HG03135 (cell line): ENCODE measurements around the gene LTBP1.
"Not testable (repeated sequence)": the region's sequence is repeated elsewhere in the genome, so short reads cannot be mapped to it uniquely, and the experiment has no call there.

Experiments used
- ATAC-seq: cut with Tn5 transposase; IDR thresholded peaks from one replicate; pipeline ENCODE4 v1.9.1; 2021; ENCODE audit warnings: mild to moderate bottlenecking, moderate library complexity; ENCODE audit not compliant: unreplicated experiment

The LTBP1 gene

GRCh38 chr2:33214857-33215256, 268.1 kb downstream of the LTBP1 start:
- ATAC-seq, result no peak

DNA sequence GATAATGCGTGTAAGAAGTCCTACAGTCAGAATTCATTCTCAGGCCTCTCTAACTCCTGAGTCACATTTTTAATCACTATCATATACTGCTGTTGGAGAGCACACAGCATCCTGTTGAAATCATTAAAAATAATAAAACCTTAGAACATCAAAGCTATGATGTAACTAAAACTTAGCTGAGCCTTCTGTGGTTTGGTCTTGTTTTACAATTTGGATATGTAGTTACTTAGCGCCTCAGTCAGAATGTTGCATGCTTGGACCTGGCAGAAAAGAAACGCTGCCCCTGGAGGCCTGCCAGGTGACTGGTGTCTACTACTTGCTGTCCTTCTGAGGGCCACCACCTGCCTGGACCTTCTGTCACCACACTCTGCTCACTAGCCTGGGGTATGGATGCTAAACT, 268.5 kb downstream of the LTBP1 start:
- ATAC-seq, result no peak

GRCh38 chr2:33215983-33216382, 269.2 kb downstream of the LTBP1 start:
- ATAC-seq, result no peak

DNA sequence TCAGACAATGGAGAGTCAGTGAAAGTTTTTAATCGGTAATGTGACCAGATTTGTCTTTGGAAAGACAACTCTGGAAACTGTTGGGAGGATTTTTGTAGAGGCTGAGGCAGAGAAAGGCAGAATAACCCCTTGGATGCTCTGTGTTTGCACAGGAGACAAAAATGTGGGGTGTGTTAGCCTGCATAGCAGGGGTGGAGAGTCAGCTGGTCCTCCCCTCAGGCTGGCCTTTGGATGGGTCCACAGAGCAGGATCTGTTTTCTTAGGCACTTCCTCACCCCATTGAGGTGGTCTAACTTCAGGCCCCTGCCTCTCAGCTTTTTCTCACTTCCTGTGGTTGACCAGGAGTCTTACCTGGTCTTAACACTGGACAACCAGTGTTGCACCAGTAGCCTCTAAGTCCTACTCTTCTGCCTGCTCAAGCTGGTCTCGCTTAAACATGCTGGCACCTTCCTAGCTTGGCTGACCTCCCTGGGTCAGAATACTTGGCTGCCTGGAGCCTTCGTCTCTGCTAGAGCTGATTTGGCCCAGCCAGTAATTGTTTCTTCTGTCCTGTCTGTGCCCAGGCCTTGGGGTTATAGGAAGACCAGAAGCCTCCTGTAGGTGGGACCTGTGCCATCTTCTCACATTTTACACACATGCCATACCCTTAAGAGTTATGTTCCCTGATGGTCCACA, 269.9 kb downstream of the LTBP1 start:
- ATAC-seq, result no peak

DNA sequence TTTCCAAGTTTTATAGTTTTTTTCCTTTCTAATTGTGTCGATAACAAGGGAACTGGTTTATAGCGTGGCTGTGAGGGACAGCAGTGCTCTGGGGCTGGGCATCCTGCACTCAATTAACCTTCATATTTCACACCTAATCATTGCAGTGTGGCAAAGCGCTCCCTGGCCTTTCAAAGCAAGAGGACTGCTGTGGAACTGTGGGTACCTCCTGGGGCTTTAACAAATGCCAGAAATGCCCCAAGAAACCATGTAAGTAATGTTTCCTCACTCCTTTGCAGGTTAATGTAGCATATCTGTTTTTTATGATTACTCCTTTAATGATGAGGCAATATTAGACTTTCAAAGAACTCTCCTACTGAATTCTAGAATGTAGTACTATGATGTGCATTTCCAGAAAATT, 270.7 kb downstream of the LTBP1 start:
- no peak for ATAC-seq

DNA sequence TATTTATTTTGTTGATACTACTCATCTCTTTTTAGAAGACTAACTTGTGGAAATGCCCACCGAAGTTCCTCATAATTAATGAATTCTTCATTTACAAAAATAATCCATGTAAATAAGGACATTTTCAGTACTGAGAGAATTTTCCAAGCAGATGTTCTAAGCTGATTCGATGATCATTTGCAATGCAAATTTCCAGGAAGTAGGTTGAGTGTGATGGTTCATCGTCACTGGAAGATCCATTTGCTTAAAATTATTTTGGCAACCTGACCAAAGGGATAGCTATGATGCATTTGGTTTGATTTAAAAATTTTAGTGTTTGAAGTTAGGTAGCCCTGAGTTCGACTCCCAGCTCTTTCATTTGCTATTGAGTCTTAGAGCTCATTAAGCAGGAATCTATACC, 272.4 kb downstream of the LTBP1 start:
- no peak for ATAC-seq

- ATAC-seq, result no peak
Observed at GRCh38 chr2:33219850-33220275, 273.1 kb downstream of the LTBP1 start.

- ATAC-seq, result no peak
Observed at GRCh38 chr2:33220533-33220932, 273.8 kb downstream of the LTBP1 start.

GRCh38 chr2:33221046-33221784, 274.5 kb downstream of the LTBP1 start:
- ATAC-seq, result no peak

- ATAC-seq, result no peak
Observed at GRCh38 chr2:33222309-33222708, 275.6 kb downstream of the LTBP1 start.

- no peak for ATAC-seq
Observed at GRCh38 chr2:33223856-33224255, 277.1 kb downstream of the LTBP1 start.

DNA sequence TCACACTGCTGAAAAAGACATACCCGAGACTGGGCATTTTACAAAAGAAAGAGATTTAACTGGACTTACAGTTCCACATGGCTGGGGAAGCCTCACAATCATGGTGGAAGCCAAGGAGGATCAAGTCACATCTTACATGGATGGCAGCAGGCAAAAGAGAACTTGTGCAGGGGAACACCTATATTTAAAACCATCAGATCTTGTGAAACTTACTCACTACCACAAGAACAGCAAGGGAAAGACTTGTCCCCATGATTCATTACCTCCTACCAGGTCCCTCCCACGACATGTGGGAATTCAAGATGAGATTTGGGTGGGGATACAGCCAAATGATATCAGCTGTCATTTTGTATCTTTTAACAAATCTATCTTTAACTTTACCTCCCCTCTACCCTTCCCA, 278.6 kb downstream of the LTBP1 start:
- no peak for ATAC-seq

DNA sequence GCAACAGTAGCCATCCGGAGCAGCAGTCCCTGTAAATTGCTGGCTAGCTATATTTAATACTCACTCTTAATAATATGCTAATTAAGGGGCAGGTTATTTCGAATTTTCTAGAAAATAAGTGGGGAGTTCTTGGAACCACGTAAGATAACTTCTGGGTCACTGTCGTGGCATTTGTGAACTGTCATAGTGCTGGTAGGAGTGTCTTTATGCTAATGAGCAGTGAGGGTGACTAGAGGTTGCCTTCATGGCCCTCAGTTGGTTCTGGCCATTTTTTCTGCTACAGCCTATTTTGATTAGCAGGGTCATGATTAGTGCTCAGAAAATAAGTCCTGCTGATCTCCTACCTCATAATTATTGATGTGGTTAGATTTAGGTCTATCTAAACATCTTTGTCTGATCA, 279.8 kb downstream of the LTBP1 start:
- no peak for ATAC-seq

DNA sequence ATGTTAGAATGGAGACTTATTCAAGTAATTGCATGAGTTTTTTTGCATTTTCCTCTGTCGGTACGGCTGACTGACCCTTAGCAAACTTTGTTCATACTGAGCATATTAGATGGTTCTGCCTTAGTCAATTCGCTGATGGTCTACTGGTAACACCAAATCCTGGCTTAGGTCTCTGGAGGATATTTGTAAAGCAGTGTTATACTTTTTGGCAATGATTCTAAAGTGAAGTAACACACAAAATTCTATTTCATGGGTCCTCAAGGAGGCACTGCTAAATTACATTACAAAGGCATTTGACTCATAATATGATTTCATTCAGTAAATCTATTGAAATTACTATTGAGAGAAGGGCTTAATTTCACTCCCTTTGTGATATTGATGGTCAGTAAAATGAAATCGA, 282.9 kb downstream of the LTBP1 start:
- ATAC-seq, result no peak

DNA sequence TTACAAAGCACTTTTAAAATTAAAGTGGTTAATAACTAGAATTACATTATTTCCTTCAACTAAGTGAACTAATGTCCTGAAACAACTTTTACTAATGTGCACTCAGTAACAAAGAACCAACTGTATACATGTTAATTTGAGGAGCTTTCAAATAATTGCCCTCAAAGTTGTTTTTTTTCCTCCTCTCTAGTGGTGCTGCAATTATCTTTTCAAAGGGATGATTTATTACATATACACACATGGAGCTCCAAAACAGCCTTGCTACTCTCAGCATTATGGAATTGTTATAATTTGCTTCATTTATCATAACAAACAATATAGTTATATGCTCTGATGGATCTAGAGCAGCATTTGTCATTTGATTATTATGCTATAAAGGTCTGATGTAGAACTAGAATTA, 283.4 kb downstream of the LTBP1 start:
- ATAC-seq, result no peak

DNA sequence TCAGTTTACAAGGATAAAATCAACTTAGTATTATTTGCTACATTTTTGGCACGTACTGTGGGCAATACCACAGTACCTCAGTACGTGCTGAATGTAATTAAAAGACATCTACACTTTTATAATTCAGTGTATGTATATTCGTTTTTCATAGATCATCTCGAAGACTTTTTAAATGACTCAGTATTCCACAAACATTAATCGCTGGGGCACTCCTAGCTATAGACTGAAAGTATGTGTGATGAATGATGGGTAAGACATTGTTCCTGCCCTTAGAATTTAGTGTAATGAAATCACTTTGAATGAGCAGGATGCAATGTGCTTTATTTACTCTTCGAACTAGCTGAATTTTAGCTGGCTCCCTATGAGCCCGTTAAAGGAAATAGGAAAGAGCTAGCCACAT, 284.1 kb downstream of the LTBP1 start:
- no peak for ATAC-seq

DNA sequence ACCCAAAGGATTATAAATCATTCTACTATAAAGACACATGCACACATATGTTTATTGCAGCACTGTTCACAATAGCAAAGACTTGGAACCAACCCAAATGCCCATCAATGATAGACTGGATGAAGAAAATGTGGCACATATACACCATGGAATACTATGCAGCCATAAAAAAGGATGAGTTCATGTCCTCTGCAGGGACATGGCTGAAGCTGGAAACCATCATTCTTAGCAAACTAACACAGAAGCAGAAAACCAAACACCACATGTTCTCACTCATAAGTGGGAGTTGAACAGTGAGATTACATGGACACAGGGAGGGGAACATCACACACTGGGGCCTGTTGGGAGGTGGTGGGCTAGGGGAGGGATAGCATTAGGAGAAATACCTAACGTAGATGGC, 288.8 kb downstream of the LTBP1 start:
- ATAC-seq, result not testable (repeated sequence)

- no peak for ATAC-seq
Observed at GRCh38 chr2:33236482-33237385, 290.0 kb downstream of the LTBP1 start.

DNA sequence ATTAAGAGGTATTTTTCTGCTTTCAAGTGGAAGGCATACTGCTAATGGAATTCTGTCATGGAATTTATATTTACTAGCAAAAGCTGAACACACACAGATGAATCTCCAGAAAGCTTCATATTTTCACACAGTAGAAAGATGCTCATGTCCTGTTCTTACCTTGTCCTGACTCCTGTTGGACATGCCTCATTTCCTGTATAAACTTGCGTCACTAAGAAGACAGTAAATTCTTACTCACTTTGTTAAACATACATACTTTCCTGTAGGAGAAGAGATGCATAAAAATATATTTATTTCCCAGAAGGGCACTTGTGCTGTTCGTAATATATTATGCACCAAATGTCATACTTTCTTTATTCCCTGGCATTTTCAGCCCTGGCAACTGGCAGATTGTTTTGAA, 291.4 kb downstream of the LTBP1 start:
- ATAC-seq, result no peak

- ATAC-seq, result no peak
Observed at GRCh38 chr2:33240178-33240577, 293.4 kb downstream of the LTBP1 start.

DNA sequence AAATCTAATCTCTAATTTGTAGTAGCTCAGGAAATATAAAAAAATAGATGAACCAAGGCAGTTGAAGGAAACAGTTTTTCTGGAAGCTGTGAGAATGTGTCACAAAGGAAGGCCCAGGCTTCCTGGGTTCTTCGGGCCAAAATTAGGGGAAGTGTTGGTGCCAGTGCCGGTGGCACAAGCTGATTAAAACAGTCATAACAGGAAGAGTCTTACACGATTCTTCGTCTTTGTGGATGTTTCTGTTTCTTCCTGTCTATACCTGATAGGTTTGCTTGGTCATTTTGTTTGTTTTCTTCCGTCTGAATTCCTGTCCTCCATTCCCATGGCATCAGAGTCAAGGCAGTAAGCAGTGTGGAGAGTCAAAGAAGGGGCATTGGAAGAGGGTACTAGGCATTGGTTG, 294.3 kb downstream of the LTBP1 start:
- no peak for ATAC-seq

DNA sequence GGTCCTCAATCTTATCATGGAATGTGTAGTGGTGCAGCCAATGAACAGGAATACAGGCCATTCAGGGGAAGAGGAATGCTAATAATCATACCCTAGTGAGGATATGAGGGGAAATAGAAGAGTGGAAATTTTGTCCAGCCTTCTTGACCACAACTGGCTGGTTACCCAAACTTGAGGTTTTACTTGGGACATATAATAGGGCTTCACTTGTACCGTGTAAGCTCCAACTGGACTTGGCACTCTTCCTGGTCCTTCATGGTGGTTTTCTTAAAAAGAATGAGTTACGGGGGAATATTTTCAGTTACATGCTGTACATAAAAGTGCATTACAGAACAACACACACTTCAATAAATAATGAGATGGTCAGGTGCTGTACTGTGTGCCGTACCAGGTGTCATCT, 294.8 kb downstream of the LTBP1 start:
- no peak for ATAC-seq
